ENCODE measurements around the gene PALM2AKAP2.

DNA sequence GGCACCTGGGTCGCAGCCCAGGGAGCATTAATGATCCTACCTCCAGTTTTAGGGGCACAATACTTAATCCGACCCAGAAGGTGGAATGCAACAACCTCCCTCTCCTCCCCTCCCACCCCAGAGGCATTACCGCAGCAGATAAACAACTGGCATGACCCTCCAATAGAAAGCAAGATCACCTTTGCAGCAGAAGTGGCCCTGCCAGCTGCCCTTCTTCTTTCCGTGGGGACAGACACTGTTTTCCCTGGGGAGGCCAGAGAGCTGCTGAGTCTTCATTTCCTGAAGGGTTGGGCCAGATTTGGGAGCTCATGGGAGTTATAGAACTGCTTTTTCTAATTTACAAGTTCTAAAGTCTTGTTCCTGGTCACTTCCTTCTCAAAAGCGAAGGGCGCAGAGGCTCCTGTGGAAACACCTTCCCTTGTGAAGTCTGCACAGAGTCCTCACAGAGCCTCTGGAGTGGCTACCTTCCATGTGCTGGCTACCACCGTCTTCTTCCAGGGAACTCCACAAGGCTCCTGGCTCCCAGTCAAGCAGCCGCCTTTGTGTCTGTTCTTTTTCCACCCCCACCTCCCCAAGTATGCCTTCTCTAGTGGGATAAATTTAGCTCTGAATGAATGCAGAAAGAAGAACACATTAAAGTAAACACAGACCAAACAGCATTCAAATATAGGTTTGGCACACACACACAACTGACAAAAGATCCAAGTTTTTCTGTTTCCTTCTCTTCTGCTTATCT lies 8.0 kb upstream of the PALM2AKAP2 start:
- TF ChIP-seq, protein P1, sequence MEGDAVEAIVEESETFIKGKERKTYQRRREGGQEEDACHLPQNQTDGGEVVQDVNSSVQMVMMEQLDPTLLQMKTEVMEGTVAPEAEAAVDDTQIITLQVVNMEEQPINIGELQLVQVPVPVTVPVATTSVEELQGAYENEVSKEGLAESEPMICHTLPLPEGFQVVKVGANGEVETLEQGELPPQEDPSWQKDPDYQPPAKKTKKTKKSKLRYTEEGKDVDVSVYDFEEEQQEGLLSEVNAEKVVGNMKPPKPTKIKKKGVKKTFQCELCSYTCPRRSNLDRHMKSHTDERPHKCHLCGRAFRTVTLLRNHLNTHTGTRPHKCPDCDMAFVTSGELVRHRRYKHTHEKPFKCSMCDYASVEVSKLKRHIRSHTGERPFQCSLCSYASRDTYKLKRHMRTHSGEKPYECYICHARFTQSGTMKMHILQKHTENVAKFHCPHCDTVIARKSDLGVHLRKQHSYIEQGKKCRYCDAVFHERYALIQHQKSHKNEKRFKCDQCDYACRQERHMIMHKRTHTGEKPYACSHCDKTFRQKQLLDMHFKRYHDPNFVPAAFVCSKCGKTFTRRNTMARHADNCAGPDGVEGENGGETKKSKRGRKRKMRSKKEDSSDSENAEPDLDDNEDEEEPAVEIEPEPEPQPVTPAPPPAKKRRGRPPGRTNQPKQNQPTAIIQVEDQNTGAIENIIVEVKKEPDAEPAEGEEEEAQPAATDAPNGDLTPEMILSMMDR (conservative IDR thresholded peaks at IDR 0.05) = no peak
- TF ChIP-seq EZH2 (IDR thresholded peaks at IDR 0.05; ENCODE audit: low read depth) = no peak
